Measurements from ENCODE around the gene NEK6. TPM values are rescaled to one million over a fixed set of nuclear protein-coding genes. Genes with fewer than 3 reads are reported as not detected.

Gene NEK6
- total and polyA plus RNA-seq, 3 donors from 2014 or later, result 11.5 to 21.5 (median 21.4) TPM

DNA sequence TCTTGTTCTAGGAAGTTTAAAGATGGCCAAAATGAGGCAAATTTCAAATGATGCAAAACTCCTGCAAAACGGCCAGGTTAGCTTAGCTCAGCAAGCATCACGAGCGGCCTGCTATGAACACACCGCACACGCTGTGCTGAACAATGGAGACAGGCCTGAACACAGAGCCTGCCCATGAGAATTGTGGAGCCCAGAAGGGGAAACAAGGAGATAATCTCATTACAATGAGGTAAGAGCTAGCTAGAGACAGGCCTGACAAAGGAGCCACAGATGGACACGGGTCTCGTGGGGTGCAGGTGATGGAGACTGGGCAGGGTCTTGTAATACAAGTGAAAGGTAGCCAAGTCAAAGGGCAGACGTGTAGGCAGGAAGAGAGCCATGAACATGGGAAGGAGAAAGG lies 107.3 kb downstream of the NEK6 start:
- 77 to 91% methylated on average over 8 of the region's 8 CpGs for WGBS, 2 donors
- Histone ChIP-seq H3K4me1 (no peaks in the 10 kb centered on the region), H3K27ac (no peak overlapping the region), H3K27me3 (no peaks in the 10 kb centered on the region), H3K4me3 (no peak overlapping the region), H3K36me3 (ENCODE audit: low read depth, missing control alignments) (no peaks in the 10 kb centered on the region), H3K9me3 (no peaks in the 10 kb centered on the region)
- no peak for DNase-seq
- no peak for TF ChIP-seq POLR2A (IDR thresholded peaks at IDR 0.05)
- TF ChIP-seq, protein P1, sequence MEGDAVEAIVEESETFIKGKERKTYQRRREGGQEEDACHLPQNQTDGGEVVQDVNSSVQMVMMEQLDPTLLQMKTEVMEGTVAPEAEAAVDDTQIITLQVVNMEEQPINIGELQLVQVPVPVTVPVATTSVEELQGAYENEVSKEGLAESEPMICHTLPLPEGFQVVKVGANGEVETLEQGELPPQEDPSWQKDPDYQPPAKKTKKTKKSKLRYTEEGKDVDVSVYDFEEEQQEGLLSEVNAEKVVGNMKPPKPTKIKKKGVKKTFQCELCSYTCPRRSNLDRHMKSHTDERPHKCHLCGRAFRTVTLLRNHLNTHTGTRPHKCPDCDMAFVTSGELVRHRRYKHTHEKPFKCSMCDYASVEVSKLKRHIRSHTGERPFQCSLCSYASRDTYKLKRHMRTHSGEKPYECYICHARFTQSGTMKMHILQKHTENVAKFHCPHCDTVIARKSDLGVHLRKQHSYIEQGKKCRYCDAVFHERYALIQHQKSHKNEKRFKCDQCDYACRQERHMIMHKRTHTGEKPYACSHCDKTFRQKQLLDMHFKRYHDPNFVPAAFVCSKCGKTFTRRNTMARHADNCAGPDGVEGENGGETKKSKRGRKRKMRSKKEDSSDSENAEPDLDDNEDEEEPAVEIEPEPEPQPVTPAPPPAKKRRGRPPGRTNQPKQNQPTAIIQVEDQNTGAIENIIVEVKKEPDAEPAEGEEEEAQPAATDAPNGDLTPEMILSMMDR (IDR thresholded peaks at IDR 0.05), result no peak
- intact Hi-C loops (cut with DNase I; ENCODE audit: low total_unique reads), result no loop called here

DNA sequence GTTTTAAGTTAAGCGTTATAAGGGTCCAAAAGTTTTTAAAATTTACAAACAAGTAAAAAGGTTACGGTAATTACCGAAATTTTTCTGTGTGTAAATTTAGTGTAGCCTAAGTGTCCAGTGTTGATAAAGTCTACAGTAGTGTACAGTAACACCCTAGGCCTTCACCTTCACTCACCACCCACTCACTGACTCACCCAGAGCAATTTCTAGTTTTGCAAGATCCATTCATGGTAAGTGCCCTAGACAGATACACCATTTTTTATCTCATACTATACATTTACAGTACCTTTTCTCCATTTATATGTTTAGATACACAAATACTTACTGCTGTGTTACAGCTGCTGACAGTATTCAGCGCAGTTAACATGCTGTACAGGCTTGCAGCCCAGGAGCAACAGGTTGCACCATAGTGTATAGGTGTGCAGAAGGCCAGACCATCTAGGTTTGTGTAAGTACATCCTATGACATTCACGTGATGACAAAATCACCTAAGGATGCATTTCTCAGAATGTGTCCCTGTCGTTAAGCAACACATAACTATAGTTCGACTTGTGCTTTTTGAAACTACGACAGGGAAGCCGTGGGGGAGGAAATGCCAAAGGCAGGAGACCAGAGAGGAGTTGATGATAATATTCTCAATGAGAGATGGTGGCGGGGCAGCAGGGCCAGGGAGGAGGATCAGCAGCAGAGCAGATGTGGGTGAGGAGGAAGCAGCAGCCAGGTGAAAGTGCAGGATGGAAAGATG lies 108.9 kb downstream of the NEK6 start:
- H3K9me3 ChIP-seq, result no peaks in the 10 kb centered on the region
- H3K4me1 ChIP-seq, result no peaks in the 10 kb centered on the region
- H3K27ac ChIP-seq, result no peak overlapping the region
- no peaks in the 10 kb centered on the region for H3K27me3 ChIP-seq
- 78 to 80% methylated on average over 10 of the region's 10 CpGs for WGBS, 2 donors
- DNase-seq, result no peak
- no peaks in the 10 kb centered on the region for H3K36me3 ChIP-seq (ENCODE audit: low read depth, missing control alignments)
- intact Hi-C loops (cut with DNase I; ENCODE audit: low total_unique reads), result no loop called here
- H3K4me3 ChIP-seq, result no peak overlapping the region
- TF ChIP-seq, protein P1 (IDR thresholded peaks at IDR 0.05), result no peak
- TF ChIP-seq POLR2A (IDR thresholded peaks at IDR 0.05), result no peak

GRCh38 chr9:124368692-124369091 lies 110.9 kb downstream of the NEK6 start:
- intact Hi-C loops (cut with DNase I; ENCODE audit: low total_unique reads), result no loop called here
- no peaks in the 10 kb centered on the region for H3K27me3 ChIP-seq
- no peaks in the 10 kb centered on the region for H3K36me3 ChIP-seq (ENCODE audit: low read depth, missing control alignments)
- no peaks in the 10 kb centered on the region for H3K9me3 ChIP-seq
- no peak overlapping the region for H3K27ac ChIP-seq
- H3K4me3 ChIP-seq, result no peak overlapping the region
- WGBS, 2 donors, result 85 to 92% methylated on average over 3 of the region's 3 CpGs
- H3K4me1 ChIP-seq, result no peaks in the 10 kb centered on the region
- TF ChIP-seq POLR2A (IDR thresholded peaks at IDR 0.05), result no peak
- TF ChIP-seq, protein P1 (IDR thresholded peaks at IDR 0.05), result no peak
- DNase-seq, result no peak

GRCh38 chr9:124369231-124369797 lies 111.6 kb downstream of the NEK6 start:
- 81 to 90% methylated on average over 9 of the region's 9 CpGs for whole genome bisulfite sequencing, 2 donors
- Histone ChIP-seq H3K4me3 (no peak overlapping the region), H3K9me3 (no peaks in the 10 kb centered on the region), H3K27ac (no peak overlapping the region), H3K27me3 (no peaks in the 10 kb centered on the region), H3K36me3 (ENCODE audit: low read depth, missing control alignments) (no peaks in the 10 kb centered on the region), H3K4me1 (no peaks in the 10 kb centered on the region)
- TF ChIP-seq POLR2A (IDR thresholded peaks at IDR 0.05), result no peak
- TF ChIP-seq, protein P1 (IDR thresholded peaks at IDR 0.05), result no peak
- no peak for DNase-seq
- intact Hi-C loops (cut with DNase I; ENCODE audit: low total_unique reads), result no loop called here

Measured in testis (tissue), 3 donors.